OCI-LY7 (cell line): ENCODE measurements around the gene PLA2G2D. TPM values are rescaled to one million over a fixed set of nuclear protein-coding genes. Genes with fewer than 3 reads are reported as not detected.

ENCODE experiments used
- BruUV-seq: library from RNA; stranded (reverse); fragments of 400-500 nt; replicated peaks from 2 replicates; lab custom pipeline; 2021; lab: Mats Ljungman, UMichigan
- CTCF ChIA-PET: fragments of 300-600 bp; sonication (Branson Sonifier 250); formaldehyde crosslinking; loops from one replicate; lab custom pipeline; 2022; ENCODE audit warnings: antibody characterized with exemption; ENCODE audit not compliant: unreplicated experiment; lab: Charles Lee
- POLR2A ChIA-PET: fragments of 300-600 bp; sonication (Branson Sonifier 250); formaldehyde crosslinking; loops from one replicate; lab custom pipeline; 2022; ENCODE audit warnings: antibody characterized with exemption; lab: Charles Lee
- DNase-seq: peaks from one replicate; pipeline ENCODE4 v3.0.0-alpha.2; 2015; ENCODE audit warnings: low spot score
- H2AFZ ChIP-seq: fragments of 200-600 bp; sonication (generic), shearing (Covaris generic); 2 replicates; pipeline ENCODE4 v1.6.1; 2014; ENCODE audit warnings: mild to moderate bottlenecking, antibody characterized with exemption, low read length, moderate library complexity
- H3K27ac ChIP-seq: fragments of 200-600 bp; sonication (generic); 2 replicates; pipeline ENCODE4 v1.5.1; 2014; ENCODE audit warnings: mixed run types, low read depth, mild to moderate bottlenecking, moderate library complexity, low read length, inconsistent platforms; ENCODE audit not compliant: poor library complexity, severe bottlenecking
- H3K36me3 ChIP-seq: fragments of 200-600 bp; sonication (generic); 2 replicates; pipeline ENCODE4 v1.6.1; 2014; ENCODE audit warnings: mild to moderate bottlenecking, antibody characterized with exemption, low read length, moderate library complexity, mixed read lengths; ENCODE audit not compliant: insufficient read depth
- H3K4me1 ChIP-seq: fragments of 200-600 bp; sonication (generic); 2 replicates; pipeline ENCODE4 v1.5.1; 2014; ENCODE audit warnings: mild to moderate bottlenecking, low read length; ENCODE audit not compliant: insufficient read depth, poor library complexity, severe bottlenecking
- H3K4me2 ChIP-seq: fragments of 200-600 bp; sonication (generic); 2 replicates; pipeline ENCODE4 v1.6.1; 2014; ENCODE audit warnings: mild to moderate bottlenecking, low read length
- H3K4me3 ChIP-seq: fragments of 200-600 bp; sonication (generic); 2 replicates; pipeline ENCODE4 v1.5.1; 2014; ENCODE audit warnings: mild to moderate bottlenecking, low read depth, low read length; ENCODE audit not compliant: poor library complexity, severe bottlenecking
- H3K79me2 ChIP-seq: fragments of 200-600 bp; sonication (generic); 2 replicates; pipeline ENCODE4 v1.6.1; 2016; ENCODE audit warnings: low read depth, mild to moderate bottlenecking, low read length, moderate library complexity, mixed read lengths; ENCODE audit not compliant: insufficient read depth
- H3K9me2 ChIP-seq: fragments of 200-600 bp; sonication (generic); 2 replicates; pipeline ENCODE4 v1.6.1; 2016; ENCODE audit warnings: mild to moderate bottlenecking, low read length, mixed read lengths; ENCODE audit not compliant: insufficient read depth
- H3K9me3 ChIP-seq: fragments of 200-600 bp; sonication (generic); 2 replicates; pipeline ENCODE4 v1.6.1; 2014; ENCODE audit warnings: mild to moderate bottlenecking, mixed run types, low read length, mixed read lengths
- H4K20me1 ChIP-seq: fragments of 200-600 bp; sonication (generic); 2 replicates; pipeline ENCODE4 v1.6.1; 2014; ENCODE audit warnings: mild to moderate bottlenecking, antibody characterized with exemption, low read length, moderate library complexity, mixed read lengths; ENCODE audit not compliant: insufficient read depth
- CTCF ChIP-seq: fragments of 200-600 bp; sonication (generic); conservative IDR thresholded peaks from 2 replicates; pipeline ENCODE4 v1.5.1; 2014; ENCODE audit warnings: mild to moderate bottlenecking, antibody characterized with exemption, low read length, moderate library complexity, mixed read lengths
- EZH2phosphoT487 ChIP-seq: fragments of 200-600 bp; sonication (generic); IDR thresholded peaks from 2 replicates; pipeline ENCODE4 v1.6.1; 2018; ENCODE audit warnings: low read depth, borderline replicate concordance, mild to moderate bottlenecking, mixed run types, antibody characterized with exemption, low read length, moderate library complexity, mixed read lengths
- intact Hi-C: fragments of 100-400 bp; cut with micrococcal nuclease; formaldehyde crosslinking; loops from one replicate; pipeline ENCODE4 v1.10.0; 2022; ENCODE audit not compliant: unreplicated experiment
- total RNA-seq, 2 experiments: library from RNA; depleted of rRNA in 1 of 2; stranded (reverse); fragments of >200 nt in 1 of 2; shearing (Covaris generic) in 1 of 2; gene quantifications; 2 replicates each; pipeline ENCODE4 v1.2.3, GENCODE V29; 2014 to 2022

The PLA2G2D gene
- total RNA-seq, 2 experiments from 2014 or later: not detected

GRCh38 chr1:20076710-20077461 lies 42.5 kb downstream of the PLA2G2D start:
- Histone ChIP-seq H3K9me3 (no peaks in the 10 kb centered on the region), H3K36me3 (no peaks in the 10 kb centered on the region), H2AFZ (no peak overlapping the region), H3K4me1 (peaks cover 37% of the 10 kb centered on the region), H3K9me2 (no peaks in the 10 kb centered on the region), H3K79me2 (no peaks in the 10 kb centered on the region), H3K27ac (no peak overlapping the region), H3K4me2 (no peak overlapping the region), H4K20me1 (no peaks in the 10 kb centered on the region), H3K4me3 (no peak overlapping the region)
- no peak for DNase-seq
- no TSS peak for BruUV-seq
- ChIA-PET POLR2A (interaction anchor here (0.7 kb wide), 1 partner anchor 37 kb away, joined by 3 read pairs; no protein-coding TSS in a partner anchor), CTCF (no interaction called here)
- intact Hi-C loops: no loop called here
- no peak for TF ChIP-seq CTCF
- no peak for TF ChIP-seq EZH2phosphoT487

- H4K20me1 ChIP-seq: no peaks in the 10 kb centered on the region
- peaks cover 34% of the 10 kb centered on the region for H3K4me1 ChIP-seq
- no peak overlapping the region for H3K4me2 ChIP-seq
- H3K27ac ChIP-seq: no peak overlapping the region
- ChIA-PET POLR2A (no interaction called here), CTCF (no interaction called here)
- no peak for DNase-seq
- H3K36me3 ChIP-seq: no peaks in the 10 kb centered on the region
- H3K4me3 ChIP-seq: no peak overlapping the region
- intact Hi-C loops: no loop called here
- no TSS peak for BruUV-seq
- no peak overlapping the region for H2AFZ ChIP-seq
- TF ChIP-seq EZH2phosphoT487 (no peak), CTCF (no peak)
- no peaks in the 10 kb centered on the region for H3K79me2 ChIP-seq
- no peaks in the 10 kb centered on the region for H3K9me3 ChIP-seq
- H3K9me2 ChIP-seq: no peaks in the 10 kb centered on the region
Measured at GRCh38 chr1:20076223-20076622, 43.1 kb downstream of the PLA2G2D start.

GRCh38 chr1:20075345-20075744 lies 44.0 kb downstream of the PLA2G2D start:
- POLR2A ChIA-PET: interaction anchor here (0.7 kb wide), 1 partner anchor 71 kb away, joined by 6 read pairs; no protein-coding TSS in a partner anchor
- CTCF ChIA-PET: no interaction called here
- BruUV-seq: no TSS peak

More at GRCh38 chr1:20075345-20075744, 44.0 kb downstream of the PLA2G2D start:
- H3K4me3 ChIP-seq: no peak overlapping the region
- H3K79me2 ChIP-seq: no peaks in the 10 kb centered on the region
- no peaks in the 10 kb centered on the region for H3K36me3 ChIP-seq
- TF ChIP-seq CTCF (no peak), EZH2phosphoT487 (no peak)
- no peak overlapping the region for H3K4me2 ChIP-seq
- H4K20me1 ChIP-seq: no peaks in the 10 kb centered on the region
- H2AFZ ChIP-seq: no peak overlapping the region
- H3K9me2 ChIP-seq: no peaks in the 10 kb centered on the region
- peaks cover 26% of the 10 kb centered on the region for H3K4me1 ChIP-seq
- DNase-seq: no peak
- H3K27ac ChIP-seq: no peak overlapping the region
- intact Hi-C loops: no loop called here
- H3K9me3 ChIP-seq: no peaks in the 10 kb centered on the region
